NCI-H1105 treated with DMSO at 0.1 percent for 48 hours (cell line): ENCODE data around the gene SHISA9.

Experiments
- DNase-seq: peaks from one replicate; lab custom pipeline; 2025; lab: John Stamatoyannopoulos, UW

Gene SHISA9

GRCh38 chr16:13269905-13270528 lies 368.6 kb downstream of the SHISA9 start:
- no peak for DNase-seq

- DNase-seq, result no peak
Observed at GRCh38 chr16:13270602-13271001, 369.2 kb downstream of the SHISA9 start.

- DNase-seq, result no peak
Observed at GRCh38 chr16:13289515-13289914, 388.1 kb downstream of the SHISA9 start.
